HCEC 1CT (cell line): ENCODE measurements around the gene BCAS3.
"Not testable (repeated sequence)": the region's sequence is repeated elsewhere in the genome, so short reads cannot be mapped to it uniquely, and the experiment has no call there.

Experiments
- DNase-seq: peaks from one replicate; pipeline ENCODE4 v3.0.0-alpha.2; 2017

Gene BCAS3

DNA sequence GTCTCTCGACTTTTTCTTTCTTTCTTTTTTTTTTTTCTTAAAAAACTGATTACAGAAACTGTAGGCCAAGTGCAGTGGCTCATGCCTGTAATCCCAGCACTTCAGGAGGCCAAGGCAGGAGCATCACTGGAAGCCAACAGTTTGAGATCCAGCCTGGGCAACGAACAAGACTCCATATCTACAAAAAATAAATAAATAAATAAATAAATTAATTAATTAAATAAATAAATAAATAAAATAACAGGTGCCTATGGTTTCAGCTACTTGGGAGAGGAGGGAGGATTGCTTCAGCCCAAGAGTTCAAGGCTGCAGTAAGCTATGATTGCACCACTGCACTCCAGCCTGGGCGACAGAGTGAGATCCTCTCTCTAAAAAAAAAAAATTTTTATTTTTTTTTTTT is 679.4 kb downstream of the BCAS3 start:
- DNase-seq: not testable (repeated sequence)

- not testable (repeated sequence) for DNase-seq
Observed at GRCh38 chr17:61359513-61359912, 681.9 kb downstream of the BCAS3 start.

DNA sequence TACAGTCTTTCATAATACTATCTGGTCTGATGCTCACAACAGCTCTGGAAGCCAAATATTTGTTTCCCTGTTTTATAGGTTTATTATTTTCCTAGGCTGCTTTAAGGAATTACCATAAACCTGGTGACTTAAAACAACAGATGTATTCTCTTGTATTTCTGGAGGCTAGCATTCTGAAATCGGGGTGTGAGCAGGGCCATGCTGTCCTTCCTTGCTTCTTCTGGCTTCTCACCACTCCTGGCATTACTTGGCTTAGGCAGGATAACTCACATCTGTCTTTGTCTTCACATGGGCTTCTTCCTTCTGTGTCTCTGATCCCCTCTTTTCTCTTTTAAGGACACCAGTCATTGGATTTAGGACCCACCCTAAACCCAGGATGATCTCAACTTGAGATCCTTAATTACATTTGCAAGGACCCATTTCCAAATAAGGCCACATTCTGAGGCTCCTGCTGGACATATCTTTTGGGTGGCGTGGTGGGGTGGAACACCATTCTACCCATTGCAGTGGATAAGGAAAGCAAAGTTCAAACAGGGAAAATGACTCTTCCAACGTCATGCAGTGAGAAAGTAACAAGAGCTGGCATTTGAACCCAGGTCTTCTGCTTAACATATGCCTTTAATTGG is 682.8 kb downstream of the BCAS3 start:
- DNase-seq: no peak

DNA sequence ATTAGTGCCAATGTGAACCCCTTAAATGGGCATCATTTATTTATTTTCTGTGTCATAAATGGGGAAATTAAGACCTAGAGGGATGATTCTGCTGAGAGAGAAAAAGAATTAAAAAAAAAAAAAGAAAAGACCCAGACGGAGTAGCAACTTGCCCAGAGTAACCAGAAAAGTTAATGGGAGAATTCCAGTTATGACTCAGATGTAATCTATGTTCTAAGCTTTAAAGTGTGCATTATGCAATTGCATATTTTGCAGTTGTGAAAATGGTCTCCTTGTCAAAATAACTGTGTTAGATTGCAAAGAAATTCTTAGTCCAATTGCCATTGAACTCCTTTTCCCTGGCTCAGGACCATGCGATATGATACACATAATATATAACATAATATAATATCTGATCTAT is 683.4 kb downstream of the BCAS3 start:
- DNase-seq: peak; percentile 85

DNA sequence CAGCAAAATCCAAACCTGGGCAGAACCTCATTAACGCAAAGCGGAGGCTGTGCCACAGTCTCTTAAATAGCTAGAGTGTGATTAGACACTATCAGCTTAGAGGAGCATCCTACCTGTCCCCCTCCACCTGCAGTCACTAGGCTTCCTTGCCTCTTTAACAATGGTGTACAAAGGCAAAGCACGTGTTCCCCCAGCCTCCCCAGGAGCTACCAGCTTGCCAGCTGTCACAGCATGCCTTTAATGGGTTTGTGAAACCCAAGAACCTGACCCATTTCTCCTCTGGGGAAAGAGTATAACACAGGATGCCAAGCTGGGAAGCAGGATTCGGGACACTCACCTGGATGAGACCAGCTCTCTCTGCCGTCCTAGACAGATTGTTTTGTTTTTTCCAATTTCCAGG is 684.7 kb downstream of the BCAS3 start:
- no peak for DNase-seq

- no peak for DNase-seq
Observed at GRCh38 chr17:61362852-61363600, 685.4 kb downstream of the BCAS3 start.

GRCh38 chr17:61363601-61364462 is 686.2 kb downstream of the BCAS3 start:
- no peak for DNase-seq

- DNase-seq: no peak
Observed at GRCh38 chr17:61364463-61364846, 686.8 kb downstream of the BCAS3 start.

GRCh38 chr17:61366076-61366714 is 688.5 kb downstream of the BCAS3 start:
- no peak for DNase-seq

DNA sequence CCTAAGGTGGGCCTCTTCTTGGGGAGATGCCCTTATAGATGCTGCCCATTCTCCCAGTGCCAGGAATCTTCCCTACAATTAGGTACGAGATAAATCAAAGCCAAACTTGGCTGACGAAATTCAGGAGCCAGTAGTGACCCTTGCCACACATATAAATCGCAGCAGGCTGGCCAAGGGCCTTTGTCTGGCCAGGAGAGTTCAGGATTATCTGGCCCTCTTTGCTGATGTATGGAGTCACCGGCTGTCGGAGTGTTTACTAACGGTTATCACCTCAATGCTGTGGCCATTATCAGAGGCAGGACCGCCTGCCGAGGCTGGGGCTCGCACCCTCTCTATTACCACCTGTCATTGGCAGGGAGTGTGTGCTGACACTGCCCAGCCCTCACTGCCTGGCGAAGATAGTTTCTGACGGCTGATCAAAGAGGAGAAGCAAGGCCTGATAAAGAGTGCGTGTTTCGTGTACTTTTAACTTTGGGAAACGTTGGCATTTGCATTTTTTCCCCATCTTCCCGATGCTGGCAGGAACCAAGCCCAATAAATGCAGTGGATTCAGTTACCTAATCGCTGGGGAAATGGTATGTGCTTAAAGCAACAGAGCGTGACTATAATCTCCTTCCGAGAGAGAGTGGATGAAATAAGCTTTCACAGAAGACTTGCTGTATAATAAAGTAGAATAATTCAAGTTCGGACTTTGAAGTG is 689.2 kb downstream of the BCAS3 start:
- DNase-seq: no peak

- DNase-seq: no peak
Observed at GRCh38 chr17:61368049-61368831, 690.6 kb downstream of the BCAS3 start.

DNA sequence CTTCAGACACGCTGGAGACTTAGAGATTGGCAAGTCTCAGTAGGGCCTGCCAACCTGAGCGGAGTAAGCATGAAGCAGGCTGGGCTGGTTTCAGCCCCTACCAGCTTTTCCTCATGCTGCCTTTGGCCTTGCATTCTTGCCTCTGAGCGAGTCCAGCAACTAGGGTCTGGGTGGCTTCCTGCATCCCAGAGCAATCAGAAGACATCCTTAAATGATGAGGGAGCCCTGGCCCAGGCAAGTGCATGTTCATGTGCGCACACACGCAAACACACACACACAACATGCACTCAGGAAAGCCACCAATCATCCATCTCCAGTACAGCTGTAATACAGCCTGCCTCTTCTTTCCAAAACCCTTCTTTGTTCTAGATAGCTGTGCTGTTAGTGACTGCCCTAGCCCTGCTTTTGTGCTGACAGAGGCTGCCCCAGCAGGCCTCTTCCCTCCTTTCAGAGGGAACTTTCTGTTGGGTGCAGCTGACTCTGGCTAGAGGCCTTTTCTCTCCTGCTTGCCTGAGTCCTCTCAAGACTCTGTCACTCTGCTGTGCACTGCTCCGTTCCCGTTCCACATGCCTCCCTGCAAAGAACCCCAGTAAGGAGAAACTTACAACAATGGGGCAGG is 691.3 kb downstream of the BCAS3 start:
- DNase-seq: no peak

DNA sequence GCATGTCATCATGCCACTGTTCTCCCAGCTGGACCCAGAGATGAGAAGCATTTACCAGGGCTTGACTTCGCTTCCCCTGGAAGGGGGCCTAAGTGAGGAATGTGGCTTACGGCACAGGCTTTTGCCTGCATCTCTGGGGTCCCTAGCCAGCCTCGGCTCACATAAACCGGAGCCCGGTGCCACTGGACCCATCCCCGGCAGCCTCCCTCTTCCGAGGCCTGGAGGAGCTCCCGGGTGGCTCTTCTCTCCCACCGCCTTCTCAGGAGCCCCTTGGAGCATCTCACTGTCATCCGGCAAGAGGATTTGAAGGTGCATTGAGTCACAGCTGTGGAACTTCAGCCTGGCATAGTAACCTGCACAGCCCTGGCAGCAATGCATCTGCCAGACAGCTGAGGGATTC is 692.1 kb downstream of the BCAS3 start:
- no peak for DNase-seq

DNA sequence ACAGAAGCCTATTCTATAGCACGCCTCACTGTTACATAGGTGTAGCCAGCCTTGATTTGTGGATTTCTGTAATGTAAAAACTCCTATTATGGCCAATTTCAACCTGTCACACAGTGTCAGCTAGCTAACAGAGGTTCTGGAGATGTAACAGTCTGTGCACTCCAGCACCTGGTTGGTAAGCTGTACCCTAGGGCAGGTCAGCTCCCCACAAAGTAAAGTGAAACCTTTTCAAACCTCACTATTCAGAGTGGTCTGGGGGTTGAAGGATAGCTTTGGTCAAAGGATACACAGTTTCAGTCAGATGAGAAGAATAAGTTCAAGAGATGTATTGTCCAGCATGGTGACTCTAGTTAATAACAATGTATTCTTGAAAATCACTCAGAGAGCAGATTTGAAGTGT is 693.5 kb downstream of the BCAS3 start:
- DNase-seq: no peak

GRCh38 chr17:61371606-61372005 is 694.0 kb downstream of the BCAS3 start:
- no peak for DNase-seq

GRCh38 chr17:61372436-61372835 is 694.8 kb downstream of the BCAS3 start:
- no peak for DNase-seq

DNA sequence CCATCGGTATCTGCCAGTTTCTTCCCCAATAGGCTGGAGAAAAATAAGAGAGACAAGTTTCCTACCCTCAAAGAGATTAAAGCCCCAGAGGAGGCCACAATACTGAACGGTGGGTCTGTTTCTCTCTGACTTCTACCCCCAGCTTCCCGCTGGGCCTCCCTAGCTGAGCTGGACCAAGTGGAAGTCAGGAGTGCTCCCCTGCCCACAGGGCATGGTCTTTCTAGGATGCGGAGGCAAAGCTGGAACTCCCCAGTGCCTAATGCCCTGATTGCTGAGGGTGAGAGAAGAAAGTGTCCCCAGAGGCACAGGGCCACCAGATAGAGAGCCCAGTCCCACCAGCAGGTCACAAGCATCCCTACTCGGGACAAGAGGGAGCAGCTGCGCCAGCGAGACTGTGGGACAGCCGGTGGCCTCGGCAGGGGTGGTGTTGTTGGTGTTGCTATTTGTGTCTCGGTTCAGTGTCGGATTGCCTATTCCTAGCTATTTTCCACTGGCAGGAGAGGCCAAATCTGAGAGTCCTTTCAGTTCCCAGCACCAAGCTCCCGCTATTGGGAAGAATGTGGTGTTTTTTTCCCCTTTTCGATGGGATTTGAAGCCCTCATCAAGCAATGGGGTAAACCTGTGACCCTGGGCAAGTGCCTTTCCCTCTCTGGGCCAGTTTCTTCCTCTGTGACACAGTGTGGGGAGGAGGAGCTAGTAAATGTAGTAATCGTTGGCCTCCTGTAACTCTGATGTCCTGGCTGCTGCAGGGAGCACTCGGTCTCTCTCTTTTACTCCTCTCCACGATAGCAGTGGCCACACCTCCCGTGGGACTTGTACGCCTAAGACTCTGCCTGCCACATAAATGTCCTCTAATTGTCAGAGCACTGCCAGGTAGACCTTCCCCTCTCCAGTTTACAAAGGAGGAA is 699.5 kb downstream of the BCAS3 start:
- DNase-seq: no peak

DNA sequence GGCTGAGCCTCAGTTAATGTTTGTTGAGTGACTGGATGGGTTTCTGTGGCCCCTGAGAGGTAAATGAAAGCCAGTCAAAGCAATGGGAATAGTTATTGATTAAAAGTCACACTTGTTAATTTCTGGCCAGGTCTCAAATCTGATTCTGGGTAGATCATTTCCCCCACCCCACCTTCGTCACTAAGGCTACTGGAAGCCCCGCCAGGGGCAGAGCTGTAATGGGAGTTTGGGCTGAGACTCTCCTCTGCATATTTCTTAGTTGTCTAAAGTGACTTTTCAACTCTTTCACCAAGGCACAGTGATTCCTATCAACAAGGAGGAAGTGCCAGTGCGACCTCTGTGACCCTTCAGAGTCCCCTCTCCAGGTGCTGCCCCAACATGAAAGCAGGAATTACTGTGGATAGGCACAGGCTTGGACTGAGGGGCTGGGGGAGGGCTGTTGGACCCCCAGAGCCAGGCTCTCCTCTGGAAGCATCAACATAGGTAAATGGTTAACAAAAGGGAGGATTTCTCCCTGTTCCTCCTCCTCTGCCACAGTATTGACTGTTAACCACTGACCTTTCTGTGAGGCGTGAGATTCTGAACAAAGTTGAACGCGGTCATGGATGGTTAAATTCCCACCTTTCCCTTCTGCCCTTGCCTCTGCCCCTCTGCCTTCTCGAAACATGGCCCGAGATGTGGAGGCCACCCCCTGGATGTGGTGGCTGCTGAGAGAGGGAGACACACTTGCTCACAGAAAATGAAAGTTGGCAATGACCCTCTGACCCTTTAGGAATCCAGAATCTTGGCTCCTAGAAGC is 701.2 kb downstream of the BCAS3 start:
- no peak for DNase-seq

GRCh38 chr17:61379457-61380216 is 702.0 kb downstream of the BCAS3 start:
- no peak for DNase-seq
